ENCODE results near the gene SELENOK.

Gene SELENOK

GRCh38 chr3:53883008-53883407 is 8.7 kb downstream of the SELENOK start:
- no peak for DNase-seq (ENCODE audit: low read depth in 2 of 2)

GRCh38 chr3:53881691-53882593 is 9.7 kb downstream of the SELENOK start, which contains the start of gene ACTR8:
TSS of gene ACTR8 (minus strand) at chr3:53882152. CDS start at chr3:53882101, 51 bp downstream.
- DNase-seq (ENCODE audit: low read depth in 2 of 2), result peak; percentile 66 to 74

GRCh38 chr3:53880396-53881345 is 11.0 kb downstream of the SELENOK start:
- no peak for DNase-seq (ENCODE audit: low read depth in 2 of 2)

- no peak for DNase-seq (ENCODE audit: low read depth in 2 of 2)
These were observed 25.7 kb downstream of the SELENOK start for GRCh38 chr3:53865732-53866499.

- DNase-seq (ENCODE audit: low read depth in 2 of 2), result no peak
These were observed 28.5 kb downstream of the SELENOK start for GRCh38 chr3:53863145-53863544.

GRCh38 chr3:53862241-53862640 is 29.4 kb downstream of the SELENOK start:
- DNase-seq (ENCODE audit: low read depth in 2 of 2), result no peak

- no peak for DNase-seq (ENCODE audit: low read depth in 2 of 2)
These were observed 31.5 kb downstream of the SELENOK start for GRCh38 chr3:53860196-53860595.

- DNase-seq (ENCODE audit: low read depth in 2 of 2), result no peak
These were observed 32.5 kb downstream of the SELENOK start for GRCh38 chr3:53859178-53859577.

- DNase-seq (ENCODE audit: low read depth in 2 of 2), result no peak
These were observed 33.4 kb downstream of the SELENOK start for GRCh38 chr3:53858096-53858741.

- DNase-seq (ENCODE audit: low read depth in 2 of 2), result no peak
These were observed 34.7 kb downstream of the SELENOK start for GRCh38 chr3:53856964-53857363.

- DNase-seq (ENCODE audit: low read depth in 2 of 2), result no peak
These were observed 40.8 kb downstream of the SELENOK start for GRCh38 chr3:53850895-53851294.

GRCh38 chr3:53849916-53850315 is 41.7 kb downstream of the SELENOK start:
- no peak for DNase-seq (ENCODE audit: low read depth in 2 of 2)

GRCh38 chr3:53846851-53847155 is 44.9 kb downstream of the SELENOK start:
- no peak for DNase-seq (ENCODE audit: low read depth in 2 of 2)

GRCh38 chr3:53846134-53846850 is 45.4 kb downstream of the SELENOK start, which contains the start of the genes CHDH and IL17RB:
TSS of gene CHDH (minus strand) at chr3:53846419. CDS start at chr3:53824008, 22,411 bp downstream.
TSS of gene IL17RB (plus strand) at chr3:53846568. CDS start at chr3:53846589, 21 bp downstream.
- DNase-seq (ENCODE audit: low read depth in 2 of 2), result no peak

- DNase-seq (ENCODE audit: low read depth in 2 of 2), result no peak
These were observed 45.9 kb downstream of the SELENOK start for GRCh38 chr3:53845881-53846133.

- DNase-seq (ENCODE audit: low read depth in 2 of 2), result no peak
These were observed 46.4 kb downstream of the SELENOK start for GRCh38 chr3:53845103-53845880.

- no peak for DNase-seq (ENCODE audit: low read depth in 2 of 2)
These were observed 47.2 kb downstream of the SELENOK start for GRCh38 chr3:53844262-53845102.

- no peak for DNase-seq (ENCODE audit: low read depth in 2 of 2)
These were observed 48.2 kb downstream of the SELENOK start for GRCh38 chr3:53843195-53844177.

All from stimulated activated CD8-positive, alpha-beta memory T cell treated with anti-CD3 and anti-CD28 coated beads, Interleukin-2, amount 100 ng/mL, for 1 hour (primary cell).